ENCODE data around the gene FLOT2.

Gene FLOT2

GRCh38 chr17:28888832-28889231 lies 8.7 kb downstream of the FLOT2 start:
- peaks cover 34% of the 10 kb centered on the region for H3K36me3 Mint-ChIP-seq (ENCODE audit: low read depth)
- no peaks in the 10 kb centered on the region for H3K9me3 Mint-ChIP-seq
- TF ChIP-seq, protein P1, sequence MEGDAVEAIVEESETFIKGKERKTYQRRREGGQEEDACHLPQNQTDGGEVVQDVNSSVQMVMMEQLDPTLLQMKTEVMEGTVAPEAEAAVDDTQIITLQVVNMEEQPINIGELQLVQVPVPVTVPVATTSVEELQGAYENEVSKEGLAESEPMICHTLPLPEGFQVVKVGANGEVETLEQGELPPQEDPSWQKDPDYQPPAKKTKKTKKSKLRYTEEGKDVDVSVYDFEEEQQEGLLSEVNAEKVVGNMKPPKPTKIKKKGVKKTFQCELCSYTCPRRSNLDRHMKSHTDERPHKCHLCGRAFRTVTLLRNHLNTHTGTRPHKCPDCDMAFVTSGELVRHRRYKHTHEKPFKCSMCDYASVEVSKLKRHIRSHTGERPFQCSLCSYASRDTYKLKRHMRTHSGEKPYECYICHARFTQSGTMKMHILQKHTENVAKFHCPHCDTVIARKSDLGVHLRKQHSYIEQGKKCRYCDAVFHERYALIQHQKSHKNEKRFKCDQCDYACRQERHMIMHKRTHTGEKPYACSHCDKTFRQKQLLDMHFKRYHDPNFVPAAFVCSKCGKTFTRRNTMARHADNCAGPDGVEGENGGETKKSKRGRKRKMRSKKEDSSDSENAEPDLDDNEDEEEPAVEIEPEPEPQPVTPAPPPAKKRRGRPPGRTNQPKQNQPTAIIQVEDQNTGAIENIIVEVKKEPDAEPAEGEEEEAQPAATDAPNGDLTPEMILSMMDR (IDR thresholded peaks at IDR 0.05): no peak
- DNase-seq: no peak
- H3K4me3 Mint-ChIP-seq: no peak overlapping the region
- peaks cover 3% of the 10 kb centered on the region for H3K27me3 Mint-ChIP-seq (ENCODE audit: low read depth, poor library complexity)
- H3K4me1 Mint-ChIP-seq: peaks cover 45% of the 10 kb centered on the region
- H3K27ac Mint-ChIP-seq: peak overlapping the region; percentile 68

DNA sequence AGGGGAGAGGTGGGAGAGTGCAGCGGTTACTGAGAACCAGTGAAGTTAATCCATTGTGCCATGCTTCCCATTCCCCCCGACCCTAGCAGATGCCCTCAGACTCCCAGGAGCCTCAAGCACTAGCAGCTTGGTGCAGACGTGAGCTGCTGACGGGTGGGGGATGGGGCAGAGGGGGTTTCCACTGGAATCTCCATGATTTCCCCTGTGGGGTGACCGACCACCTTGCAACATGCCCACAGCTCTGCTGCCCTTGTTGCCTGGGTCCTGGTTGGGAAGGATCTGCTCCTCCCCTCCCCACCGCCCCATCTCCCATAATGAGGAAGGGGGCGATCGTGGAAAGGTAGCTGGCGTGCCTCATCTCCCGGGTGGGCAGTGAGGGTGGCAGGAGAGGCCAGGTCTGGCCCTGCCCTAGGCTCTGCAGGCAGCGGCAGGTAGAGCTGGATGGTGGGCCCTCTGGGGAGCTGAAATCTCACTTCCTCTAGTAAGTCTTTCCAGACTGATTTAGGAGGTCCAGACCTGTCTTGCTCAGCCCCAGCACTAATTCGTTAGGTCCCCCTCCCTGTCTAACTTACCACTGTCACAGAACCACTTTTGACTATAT lies 9.6 kb downstream of the FLOT2 start:
- peaks cover 37% of the 10 kb centered on the region for H3K4me1 Mint-ChIP-seq
- H3K4me3 Mint-ChIP-seq: no peak overlapping the region
- DNase-seq: no peak
- H3K36me3 Mint-ChIP-seq (ENCODE audit: low read depth): peaks cover 25% of the 10 kb centered on the region
- no peak overlapping the region for H3K27ac Mint-ChIP-seq
- TF ChIP-seq, protein P1 (IDR thresholded peaks at IDR 0.05): no peak
- no peaks in the 10 kb centered on the region for H3K9me3 Mint-ChIP-seq
- H3K27me3 Mint-ChIP-seq (ENCODE audit: low read depth, poor library complexity): no peaks in the 10 kb centered on the region

DNA sequence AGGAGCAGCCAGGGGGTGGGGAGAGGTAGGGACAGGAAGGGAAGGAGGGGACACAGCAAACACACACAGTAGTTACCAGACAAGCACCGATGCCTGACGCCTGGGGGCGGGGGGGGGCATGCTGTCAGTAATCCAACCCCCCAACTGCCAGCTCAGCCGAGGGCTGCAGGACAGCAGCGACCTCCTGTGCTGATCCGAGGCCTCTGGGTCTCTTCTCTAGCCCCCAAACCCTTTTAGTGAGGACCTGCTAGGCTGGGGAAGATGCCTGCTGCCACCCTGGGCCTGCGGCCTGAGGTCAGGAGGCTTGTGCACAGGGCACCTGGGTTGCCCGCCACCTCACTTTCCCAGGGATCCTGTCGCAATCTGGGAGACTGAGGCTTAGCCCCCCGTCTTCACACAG lies 11.6 kb downstream of the FLOT2 start:
- H3K27ac Mint-ChIP-seq: peak overlapping the region; percentile 86
- no peak overlapping the region for H3K4me3 Mint-ChIP-seq
- no peak for DNase-seq
- H3K9me3 Mint-ChIP-seq: no peaks in the 10 kb centered on the region
- no peaks in the 10 kb centered on the region for H3K27me3 Mint-ChIP-seq (ENCODE audit: low read depth, poor library complexity)
- TF ChIP-seq, protein P1 (IDR thresholded peaks at IDR 0.05): no peak
- H3K36me3 Mint-ChIP-seq (ENCODE audit: low read depth): peaks cover 13% of the 10 kb centered on the region
- peaks cover 20% of the 10 kb centered on the region for H3K4me1 Mint-ChIP-seq

- TF ChIP-seq, protein P1 (IDR thresholded peaks at IDR 0.05): no peak
- Mint-ChIP-seq H3K27me3 (ENCODE audit: low read depth, poor library complexity) (no peaks in the 10 kb centered on the region), H3K4me3 (no peak overlapping the region), H3K36me3 (ENCODE audit: low read depth) (peaks cover 9% of the 10 kb centered on the region), H3K4me1 (peaks cover 15% of the 10 kb centered on the region), H3K27ac (no peak overlapping the region), H3K9me3 (no peaks in the 10 kb centered on the region)
- DNase-seq: no peak
Observed at GRCh38 chr17:28885363-28885762, 12.2 kb downstream of the FLOT2 start.

DNA sequence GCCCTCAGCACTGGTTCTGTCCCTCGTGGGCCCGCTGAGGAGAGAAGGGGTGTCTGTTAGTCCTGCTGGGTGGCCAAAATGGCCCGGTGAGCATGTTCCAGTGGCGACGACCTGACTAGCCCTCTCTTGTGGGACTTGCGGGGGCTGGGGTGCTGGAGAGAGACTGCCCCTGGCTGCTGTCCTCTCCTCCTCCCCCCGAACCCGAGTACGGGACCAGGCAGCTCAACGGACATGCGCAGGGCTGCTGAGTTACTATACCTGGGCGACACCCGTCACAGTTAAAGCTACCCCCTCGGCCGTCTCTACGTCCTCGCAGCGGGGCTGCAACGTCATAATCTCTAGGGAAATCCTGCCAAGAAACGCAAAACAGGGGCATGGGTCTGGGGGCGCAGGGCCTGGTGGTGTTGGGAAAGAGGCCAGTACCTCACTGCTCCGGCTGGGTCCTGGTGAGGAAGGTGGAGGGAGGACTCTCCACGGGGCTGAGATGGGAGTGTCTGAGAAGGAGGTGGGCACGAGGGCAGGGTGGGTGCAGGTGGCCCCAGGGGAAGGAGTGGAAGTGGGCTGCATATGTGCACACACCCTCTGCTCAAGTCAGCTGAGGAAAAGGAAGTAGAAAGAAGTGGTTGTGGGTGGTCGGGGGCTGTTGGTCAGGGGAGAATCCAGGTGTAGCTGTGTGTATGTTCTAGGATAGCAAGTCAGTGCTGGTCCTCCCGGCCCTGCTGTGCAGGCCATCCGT lies 13.4 kb downstream of the FLOT2 start:
- Mint-ChIP-seq H3K9me3 (no peaks in the 10 kb centered on the region), H3K36me3 (ENCODE audit: low read depth) (peaks cover 11% of the 10 kb centered on the region), H3K4me1 (peaks cover 10% of the 10 kb centered on the region), H3K27me3 (ENCODE audit: low read depth, poor library complexity) (no peaks in the 10 kb centered on the region), H3K27ac (peak overlapping the region; percentile 29), H3K4me3 (no peak overlapping the region)
- no peak for DNase-seq
- TF ChIP-seq, protein P1 (IDR thresholded peaks at IDR 0.05): no peak

Measured in nephron progenitor cell (in vitro differentiated cells).